NB4 (cell line): ENCODE measurements around the gene RAB34.

Experiments used
- MYC ChIP-seq: IDR thresholded peaks from 2 replicates; pipeline ENCODE4 v1.6.1; 2011; ENCODE audit warnings: low read depth, low read length
- TF ChIP-seq, protein P1 (sequence below): IDR thresholded peaks from 2 replicates; pipeline ENCODE4 v1.6.1; 2011; ENCODE audit warnings: low read depth, low read length
- TF ChIP-seq, protein P2 (sequence below): IDR thresholded peaks from one replicate; pipeline ENCODE4 v1.5.1; 2012; ENCODE audit warnings: low read depth, low read length

DNA sequence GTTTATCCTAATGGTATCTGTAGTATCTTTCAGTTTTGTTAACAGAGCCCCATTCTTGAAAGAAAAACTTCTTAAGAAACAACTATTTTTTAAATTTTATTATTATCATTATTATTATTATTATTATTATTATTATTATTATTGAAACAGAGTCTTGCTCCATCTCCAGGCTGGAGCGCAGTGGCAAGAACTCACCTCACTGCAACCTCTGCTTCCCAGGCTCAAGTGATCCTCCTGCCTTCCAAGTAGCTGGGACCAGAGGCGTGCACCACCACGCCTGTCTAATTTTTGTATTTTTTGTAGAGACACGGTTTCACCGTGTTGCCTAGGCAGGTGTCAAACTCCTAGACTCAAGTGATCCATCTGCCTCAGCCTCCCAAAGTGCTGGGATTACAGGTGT, 32.3 kb downstream of the RAB34 start:
- TF ChIP-seq, protein P1, sequence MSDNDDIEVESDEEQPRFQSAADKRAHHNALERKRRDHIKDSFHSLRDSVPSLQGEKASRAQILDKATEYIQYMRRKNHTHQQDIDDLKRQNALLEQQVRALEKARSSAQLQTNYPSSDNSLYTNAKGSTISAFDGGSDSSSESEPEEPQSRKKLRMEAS, result no peak
- TF ChIP-seq, protein P2, sequence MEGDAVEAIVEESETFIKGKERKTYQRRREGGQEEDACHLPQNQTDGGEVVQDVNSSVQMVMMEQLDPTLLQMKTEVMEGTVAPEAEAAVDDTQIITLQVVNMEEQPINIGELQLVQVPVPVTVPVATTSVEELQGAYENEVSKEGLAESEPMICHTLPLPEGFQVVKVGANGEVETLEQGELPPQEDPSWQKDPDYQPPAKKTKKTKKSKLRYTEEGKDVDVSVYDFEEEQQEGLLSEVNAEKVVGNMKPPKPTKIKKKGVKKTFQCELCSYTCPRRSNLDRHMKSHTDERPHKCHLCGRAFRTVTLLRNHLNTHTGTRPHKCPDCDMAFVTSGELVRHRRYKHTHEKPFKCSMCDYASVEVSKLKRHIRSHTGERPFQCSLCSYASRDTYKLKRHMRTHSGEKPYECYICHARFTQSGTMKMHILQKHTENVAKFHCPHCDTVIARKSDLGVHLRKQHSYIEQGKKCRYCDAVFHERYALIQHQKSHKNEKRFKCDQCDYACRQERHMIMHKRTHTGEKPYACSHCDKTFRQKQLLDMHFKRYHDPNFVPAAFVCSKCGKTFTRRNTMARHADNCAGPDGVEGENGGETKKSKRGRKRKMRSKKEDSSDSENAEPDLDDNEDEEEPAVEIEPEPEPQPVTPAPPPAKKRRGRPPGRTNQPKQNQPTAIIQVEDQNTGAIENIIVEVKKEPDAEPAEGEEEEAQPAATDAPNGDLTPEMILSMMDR, result no peak
- no peak for TF ChIP-seq MYC
